Stimulated activated CD8-positive, alpha-beta memory T cell treated with anti-CD3 and anti-CD28 coated beads, Interleukin-4, amount 100 ng/mL, for 24 hours (primary cell): Measurements from ENCODE around the gene TNFAIP8.
"Not testable (repeated sequence)": the region's sequence is repeated elsewhere in the genome, so short reads cannot be mapped to it uniquely, and the experiment has no call there.

Source experiments
- DNase-seq: peaks from one replicate; pipeline ENCODE4 v3.0.0-alpha.2; 2020; ENCODE audit warnings: low read depth

The TNFAIP8 gene

DNA sequence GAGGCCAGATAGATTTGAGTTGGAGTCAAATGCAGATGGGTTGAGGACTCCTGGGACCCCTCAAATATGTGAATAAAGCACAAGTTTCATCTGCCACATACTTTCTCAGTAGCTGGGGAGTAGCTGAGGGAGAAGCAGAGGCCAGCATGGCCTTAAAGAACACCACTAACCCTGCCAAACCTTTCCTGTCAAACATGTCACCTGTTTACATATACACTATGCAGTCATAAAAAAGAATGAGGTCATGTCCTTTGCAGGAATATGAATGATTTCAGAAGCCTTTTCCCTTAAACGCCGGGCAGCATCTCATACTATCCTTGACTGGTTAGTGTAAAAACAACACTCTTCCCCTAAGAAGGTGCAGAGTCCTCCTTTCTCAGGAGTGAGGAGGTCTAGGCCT, 71.2 kb downstream of the TNFAIP8 start:
- no peak for DNase-seq

DNA sequence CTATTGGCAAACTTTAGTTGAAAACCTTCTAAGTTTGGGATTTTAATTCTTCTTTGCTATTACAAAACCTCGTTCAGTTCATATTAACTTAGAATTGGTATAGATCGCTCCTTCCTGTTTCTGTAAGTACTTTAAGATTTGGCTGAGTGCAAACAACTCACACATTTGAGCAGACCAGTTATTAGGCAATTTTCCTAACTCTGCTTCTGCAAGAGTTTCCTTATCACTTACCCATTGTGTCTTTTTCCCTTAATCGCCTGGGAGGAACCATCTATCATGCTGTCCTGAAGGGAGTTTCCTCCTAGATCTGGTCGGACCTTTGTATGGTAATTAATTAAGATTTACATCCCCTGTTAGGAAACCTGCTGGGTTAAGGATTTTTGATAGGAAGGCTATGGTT, 71.8 kb downstream of the TNFAIP8 start:
- not testable (repeated sequence) for DNase-seq

DNA sequence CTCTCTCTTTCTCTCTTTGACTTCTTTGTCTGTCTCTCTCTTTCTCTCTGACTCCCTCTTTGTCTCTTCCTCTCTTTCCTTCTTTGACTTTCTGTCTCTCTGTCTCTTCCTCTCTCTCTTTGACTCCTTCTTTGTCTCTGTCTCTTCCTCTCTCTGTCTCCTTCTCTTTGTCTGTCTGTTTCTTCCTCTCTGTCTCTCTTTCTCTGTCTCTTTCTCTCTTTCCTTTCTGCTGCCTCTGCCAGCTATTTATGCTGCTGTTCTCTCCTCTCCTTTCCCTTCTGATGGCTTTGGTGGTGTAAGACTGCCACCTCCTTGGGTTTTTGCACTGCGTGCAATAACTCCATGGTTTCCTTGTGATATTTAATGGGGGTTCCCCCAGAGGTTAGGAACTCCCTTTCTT, 72.3 kb downstream of the TNFAIP8 start:
- not testable (repeated sequence) for DNase-seq

DNA sequence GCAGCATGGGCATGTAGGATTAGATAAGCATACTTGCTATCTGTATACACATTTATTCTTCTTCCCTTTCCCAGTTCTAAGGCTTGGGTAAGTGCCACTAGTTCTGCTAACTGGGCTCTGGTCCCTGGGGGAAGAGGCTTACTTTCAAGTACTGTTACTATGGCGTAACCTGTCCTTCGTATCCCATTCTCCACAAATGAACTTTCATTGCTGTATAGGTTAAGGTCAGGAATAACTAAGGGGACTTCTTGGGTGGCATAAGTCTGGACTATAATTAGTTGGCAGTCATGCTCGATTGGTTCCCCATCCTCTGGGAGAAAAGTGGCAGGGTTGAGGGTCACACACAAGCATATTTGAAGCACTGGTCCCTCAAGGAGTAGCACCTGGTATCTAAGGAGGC, 72.8 kb downstream of the TNFAIP8 start:
- not testable (repeated sequence) for DNase-seq

DNA sequence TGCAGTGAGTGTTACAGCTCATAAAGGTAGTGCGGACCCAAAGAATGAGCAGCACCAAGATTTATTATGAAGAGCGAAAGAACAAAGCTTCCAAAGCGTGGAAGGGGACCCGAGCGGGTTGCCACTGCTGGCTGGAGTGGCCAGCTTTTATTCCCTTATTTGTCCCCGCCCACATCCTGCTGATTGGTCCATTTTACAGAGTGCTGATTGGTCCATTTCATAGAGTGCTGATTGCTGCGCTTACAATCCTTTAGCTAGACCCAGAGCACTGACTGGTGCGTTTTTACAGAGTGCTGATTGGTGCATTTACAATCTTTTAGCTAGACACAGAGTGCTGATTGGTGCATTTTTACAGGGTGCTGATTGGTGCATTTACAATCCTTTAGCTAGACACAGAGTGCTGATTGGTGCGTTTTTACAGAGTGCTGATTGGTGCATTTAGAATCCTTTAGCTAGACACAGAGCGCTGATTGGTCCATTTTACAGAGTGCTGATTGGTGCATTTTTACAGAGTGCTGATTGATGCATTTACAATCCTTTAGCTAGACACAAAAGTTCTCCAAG, 76.9 kb downstream of the TNFAIP8 start:
- not testable (repeated sequence) for DNase-seq

DNA sequence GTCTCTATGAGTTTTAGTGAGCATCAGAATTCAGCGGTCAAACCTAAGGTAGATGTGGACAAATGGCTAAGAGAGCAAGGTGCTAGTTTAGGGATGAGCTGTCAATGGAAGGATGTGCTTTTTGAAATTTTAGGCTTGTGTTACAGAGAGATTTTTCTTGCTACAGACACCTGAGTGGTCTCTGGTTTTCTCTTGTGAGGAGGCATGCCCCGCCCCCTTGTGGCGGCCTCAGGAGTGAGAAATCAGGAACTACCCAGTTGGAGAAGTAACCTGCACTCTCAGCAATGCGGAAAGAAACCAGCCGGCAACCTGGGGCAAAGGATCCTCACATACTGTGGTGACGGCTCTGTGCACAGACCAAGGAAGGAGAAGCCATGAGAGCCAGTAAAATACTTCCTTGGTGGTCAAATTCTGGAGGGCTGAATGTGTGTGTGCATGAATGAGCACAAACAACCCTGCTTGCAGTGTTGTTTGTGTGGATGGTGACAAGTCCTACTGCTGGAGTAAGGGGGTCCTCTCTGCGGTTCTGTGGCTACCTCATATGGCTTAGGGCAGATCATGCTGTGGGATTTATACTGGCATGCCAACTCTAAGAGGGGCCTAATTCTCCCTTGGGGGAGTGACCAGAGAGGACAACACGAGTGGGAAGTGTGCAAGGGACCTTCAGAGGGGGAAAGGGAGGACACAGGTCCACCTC, 79.8 kb downstream of the TNFAIP8 start:
- DNase-seq, result peak; percentile 56

DNA sequence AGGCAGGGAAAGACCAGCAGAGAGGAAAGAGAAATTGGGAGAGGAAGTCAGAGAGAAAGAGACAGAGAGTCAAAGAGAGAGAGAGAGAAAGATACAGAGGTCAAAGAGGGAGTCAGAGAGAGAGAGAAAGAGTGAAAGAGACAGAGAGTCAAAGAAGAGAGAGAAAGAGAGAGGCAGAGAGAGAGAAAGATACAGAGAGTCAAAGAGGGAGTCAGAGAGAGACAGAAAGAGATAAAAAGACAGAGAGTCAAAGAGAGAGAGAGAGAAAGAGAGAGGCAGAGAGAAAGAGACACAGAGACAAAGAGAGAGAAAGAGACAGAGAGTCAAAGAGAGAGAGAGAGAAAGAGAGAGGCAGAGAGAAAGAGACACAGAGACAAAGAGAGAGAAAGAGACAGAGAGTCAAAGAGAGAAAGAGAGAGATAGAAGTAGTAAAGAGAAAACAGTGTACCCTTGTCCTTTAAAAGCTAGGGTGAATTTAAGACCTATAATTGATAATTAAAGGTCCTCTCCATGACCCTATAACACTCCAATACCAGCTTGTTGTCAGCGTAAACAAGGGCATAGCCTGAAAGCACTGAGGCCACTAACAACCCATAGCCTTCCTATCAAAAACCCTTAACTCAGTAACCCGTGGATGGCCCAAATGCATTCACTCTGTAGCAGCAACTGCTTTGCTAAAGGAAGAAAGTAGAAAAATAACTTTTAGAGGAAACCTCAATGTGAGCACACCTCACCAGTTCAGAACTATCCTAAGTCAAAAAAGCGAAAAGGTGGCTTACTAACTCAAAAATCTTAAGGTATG, 82.2 kb downstream of the TNFAIP8 start:
- not testable (repeated sequence) for DNase-seq

DNA sequence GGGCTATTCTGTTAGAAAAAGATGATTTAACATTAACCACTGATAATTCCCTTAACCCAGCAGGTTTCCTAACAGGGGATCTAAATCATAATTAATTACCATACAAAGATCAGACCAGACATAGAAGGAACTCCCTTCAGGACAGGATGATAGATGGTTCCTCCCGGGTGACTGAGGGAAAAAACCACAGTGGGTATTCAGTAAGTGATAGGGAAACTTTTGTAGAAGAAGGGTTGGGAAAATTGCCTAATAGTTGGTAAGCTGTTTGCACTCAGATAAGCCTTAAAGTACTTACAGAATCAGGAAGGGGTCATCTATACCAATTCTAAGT, 82.7 kb downstream of the TNFAIP8 start:
- DNase-seq, result not testable (repeated sequence)

DNA sequence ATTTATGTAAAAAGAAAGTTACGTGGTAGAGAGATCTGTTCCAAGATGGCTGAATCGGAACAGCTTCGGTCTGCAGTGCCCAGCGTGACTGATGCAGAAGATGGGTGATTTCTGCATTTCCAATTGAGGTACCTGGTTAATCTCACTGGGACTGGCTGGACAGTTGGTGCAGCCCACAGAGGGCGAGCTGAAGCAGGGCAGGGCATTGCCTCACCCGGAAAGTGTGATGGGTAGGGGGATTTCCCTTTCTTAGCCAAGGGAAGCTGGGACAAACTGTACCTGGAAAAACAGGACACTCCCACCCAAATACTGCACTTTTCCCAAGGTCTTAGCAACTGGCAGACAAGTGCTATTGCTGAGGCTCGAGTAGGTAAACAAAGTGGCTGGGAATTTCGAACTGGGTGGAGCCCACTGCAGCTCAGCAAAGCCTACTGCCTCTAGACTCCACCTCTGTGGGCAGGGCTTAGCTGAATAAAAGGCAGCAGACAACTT, 83.4 kb downstream of the TNFAIP8 start:
- DNase-seq, result no peak

DNA sequence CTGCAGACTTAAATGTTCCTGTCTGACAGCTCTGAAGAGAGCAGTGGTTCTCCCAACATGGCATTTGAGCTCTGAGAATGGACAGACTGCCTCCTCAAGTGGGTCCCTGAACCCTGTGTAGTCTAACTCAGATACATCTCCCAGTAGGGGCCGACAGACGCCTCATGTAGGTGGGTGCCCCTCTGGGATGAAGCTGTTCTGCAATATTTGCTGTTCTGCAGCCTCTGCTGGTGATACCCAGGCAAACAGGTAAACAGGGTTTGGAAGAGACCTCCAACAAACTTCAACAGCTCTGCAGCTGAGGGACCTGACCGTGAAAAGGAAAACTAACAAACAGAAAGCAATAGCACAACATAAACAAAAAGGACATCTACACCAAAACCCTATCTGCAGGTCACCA, 83.8 kb downstream of the TNFAIP8 start:
- DNase-seq, result not testable (repeated sequence)

DNA sequence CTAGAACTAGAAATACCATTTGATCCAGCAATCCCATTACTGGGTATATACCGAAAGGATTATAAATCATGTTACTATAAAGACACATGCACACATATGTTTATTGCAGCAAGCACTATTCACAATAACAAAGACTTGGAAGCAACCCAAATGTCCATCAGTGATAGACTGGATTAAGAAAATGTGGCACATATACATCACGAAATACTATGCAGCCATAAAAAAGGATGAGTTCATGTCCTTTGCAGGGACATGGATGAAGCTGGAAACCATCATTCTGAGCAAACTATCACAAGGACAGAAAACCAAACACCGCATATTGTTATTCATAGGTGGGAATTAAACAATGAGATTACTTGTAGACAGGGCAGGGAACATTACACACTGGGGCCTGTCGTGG, 88.8 kb downstream of the TNFAIP8 start:
- not testable (repeated sequence) for DNase-seq

DNA sequence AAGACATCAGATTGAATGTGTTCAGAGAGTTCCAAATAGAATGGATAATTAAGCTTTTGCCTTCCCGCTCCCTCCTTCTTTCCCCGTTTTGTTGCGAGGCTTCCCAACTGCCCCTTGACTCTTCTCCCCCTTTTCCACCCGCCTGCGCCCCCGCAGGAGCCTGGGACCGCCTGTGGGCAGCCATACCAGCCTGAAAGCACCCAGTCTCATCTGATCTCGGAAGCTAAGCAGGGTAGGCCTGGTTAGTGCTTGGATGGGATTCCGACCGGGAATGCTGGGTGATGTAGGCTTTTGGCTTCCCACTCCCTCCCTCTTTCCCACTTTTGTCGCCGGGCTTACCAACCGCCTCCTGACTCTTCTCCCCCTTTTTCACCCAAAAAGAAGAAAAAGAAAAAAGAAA, 89.7 kb downstream of the TNFAIP8 start:
- DNase-seq, result no peak
